ENCODE data around the gene GRK6.

The GRK6 gene

GRCh38 chr5:177459357-177459756 lies 32.9 kb downstream of the GRK6 start:
- DNase-seq: no peak
- Histone ChIP-seq H3K9me3 (ENCODE audit: control insufficient read depth, low read length) (no peaks in the 10 kb centered on the region), H3K4me1 (ENCODE audit: control insufficient read depth, insufficient read depth, low read length, poor library complexity, severe bottlenecking) (peaks cover 18% of the 10 kb centered on the region), H3K36me3 (ENCODE audit: control insufficient read depth, insufficient read depth, low read length) (no peaks in the 10 kb centered on the region), H3K27me3 (replicated peaks; ENCODE audit: control insufficient read depth, insufficient read depth, low read length, poor library complexity, severe bottlenecking) (no peaks in the 10 kb centered on the region), H3K27ac (ENCODE audit: insufficient read depth, low read length, poor library complexity, severe bottlenecking) (no peak overlapping the region), H3K4me3 (ENCODE audit: insufficient read depth, low read depth, low read length, poor library complexity, severe bottlenecking) (no peak overlapping the region)

DNA sequence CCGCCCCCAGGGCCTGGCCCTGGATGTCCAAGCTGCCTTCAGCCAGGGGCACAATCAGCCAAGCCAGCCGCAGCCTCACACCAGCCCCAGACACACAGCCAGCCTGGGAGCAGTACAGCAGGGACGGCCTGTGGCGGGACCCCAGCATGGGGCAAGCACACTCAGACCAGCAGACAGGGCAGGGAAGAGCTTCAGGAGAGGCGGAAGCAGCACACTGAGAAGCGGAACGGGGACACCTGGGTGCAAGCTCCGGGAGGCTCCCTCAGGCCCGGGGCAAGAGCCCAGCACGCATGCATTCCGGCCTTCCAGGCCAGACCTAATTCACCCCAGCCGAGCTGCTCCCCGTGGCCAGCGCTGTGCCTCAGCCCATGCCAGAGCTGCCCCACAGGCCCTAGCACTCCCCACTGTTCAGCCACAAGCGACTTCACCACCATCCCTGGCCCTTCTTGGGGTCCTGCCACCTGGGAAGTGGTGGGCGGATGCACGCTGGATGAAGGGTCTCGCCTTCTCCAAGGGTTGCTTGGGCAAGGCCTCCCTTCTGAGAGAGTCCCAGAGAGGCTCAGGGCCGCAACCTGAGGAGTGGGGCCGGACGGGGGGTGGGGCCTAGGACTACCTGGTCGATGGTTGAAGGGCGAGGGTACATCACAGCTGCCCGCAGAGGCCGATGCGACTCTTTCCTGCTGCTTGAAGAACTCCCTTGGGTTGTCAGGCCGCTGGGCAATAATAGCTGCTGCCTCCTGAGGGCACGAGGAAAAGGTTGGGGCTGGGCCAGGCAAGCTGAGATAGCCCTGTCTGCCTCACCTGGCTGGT lies 33.5 kb downstream of the GRK6 start:
- H3K27ac ChIP-seq (ENCODE audit: insufficient read depth, low read length, poor library complexity, severe bottlenecking): no peak overlapping the region
- H3K36me3 ChIP-seq (ENCODE audit: control insufficient read depth, insufficient read depth, low read length): no peaks in the 10 kb centered on the region
- no peaks in the 10 kb centered on the region for H3K9me3 ChIP-seq (ENCODE audit: control insufficient read depth, low read length)
- H3K4me1 ChIP-seq (ENCODE audit: control insufficient read depth, insufficient read depth, low read length, poor library complexity, severe bottlenecking): peaks cover 15% of the 10 kb centered on the region
- H3K4me3 ChIP-seq (ENCODE audit: insufficient read depth, low read depth, low read length, poor library complexity, severe bottlenecking): no peak overlapping the region
- no peak for DNase-seq
- no peaks in the 10 kb centered on the region for H3K27me3 ChIP-seq (replicated peaks; ENCODE audit: control insufficient read depth, insufficient read depth, low read length, poor library complexity, severe bottlenecking)

DNA sequence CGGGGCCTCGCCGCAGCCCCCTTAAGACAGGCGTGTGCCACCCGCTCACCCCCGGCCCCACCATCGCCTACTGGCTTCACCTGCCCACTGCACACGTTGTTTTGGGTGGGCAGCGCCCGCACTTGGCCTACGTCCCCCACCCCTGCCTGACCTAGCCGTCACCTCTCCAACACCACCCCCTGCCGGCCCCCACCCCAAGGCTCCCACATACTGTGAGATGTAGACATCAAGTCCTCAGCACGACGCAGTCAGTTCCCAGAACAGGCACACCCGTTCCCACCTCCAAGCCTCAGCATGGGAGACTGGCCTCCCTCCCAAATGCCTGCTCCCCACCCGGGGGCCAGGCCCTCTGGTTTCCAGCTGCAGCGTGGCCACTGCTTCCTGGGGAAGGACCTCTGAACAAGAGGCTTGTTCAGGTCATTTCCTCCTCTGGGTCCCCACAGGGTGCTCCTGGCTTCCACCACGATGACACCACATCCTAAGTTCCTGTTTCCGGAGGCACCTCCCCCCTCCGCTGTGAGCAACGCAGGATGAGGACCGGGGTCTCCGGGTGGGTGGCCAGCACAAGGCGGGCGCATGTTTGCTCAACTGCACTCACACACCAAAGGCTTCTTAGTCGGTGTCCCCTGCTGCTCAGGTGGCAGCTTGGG lies 35.7 kb downstream of the GRK6 start:
- Histone ChIP-seq H3K27me3 (replicated peaks; ENCODE audit: control insufficient read depth, insufficient read depth, low read length, poor library complexity, severe bottlenecking) (no peaks in the 10 kb centered on the region), H3K36me3 (ENCODE audit: control insufficient read depth, insufficient read depth, low read length) (no peaks in the 10 kb centered on the region), H3K27ac (ENCODE audit: insufficient read depth, low read length, poor library complexity, severe bottlenecking) (no peak overlapping the region), H3K9me3 (ENCODE audit: control insufficient read depth, low read length) (no peaks in the 10 kb centered on the region), H3K4me1 (ENCODE audit: control insufficient read depth, insufficient read depth, low read length, poor library complexity, severe bottlenecking) (peaks cover 4% of the 10 kb centered on the region), H3K4me3 (ENCODE audit: insufficient read depth, low read depth, low read length, poor library complexity, severe bottlenecking) (no peak overlapping the region)
- no peak for DNase-seq

- DNase-seq: no peak
- Histone ChIP-seq H3K27ac (ENCODE audit: insufficient read depth, low read length, poor library complexity, severe bottlenecking) (no peak overlapping the region), H3K27me3 (replicated peaks; ENCODE audit: control insufficient read depth, insufficient read depth, low read length, poor library complexity, severe bottlenecking) (no peaks in the 10 kb centered on the region), H3K9me3 (ENCODE audit: control insufficient read depth, low read length) (no peaks in the 10 kb centered on the region), H3K4me1 (ENCODE audit: control insufficient read depth, insufficient read depth, low read length, poor library complexity, severe bottlenecking) (peaks cover 4% of the 10 kb centered on the region), H3K4me3 (ENCODE audit: insufficient read depth, low read depth, low read length, poor library complexity, severe bottlenecking) (no peak overlapping the region), H3K36me3 (ENCODE audit: control insufficient read depth, insufficient read depth, low read length) (no peaks in the 10 kb centered on the region)
Measured at GRCh38 chr5:177465044-177465443, 38.6 kb downstream of the GRK6 start.

DNA sequence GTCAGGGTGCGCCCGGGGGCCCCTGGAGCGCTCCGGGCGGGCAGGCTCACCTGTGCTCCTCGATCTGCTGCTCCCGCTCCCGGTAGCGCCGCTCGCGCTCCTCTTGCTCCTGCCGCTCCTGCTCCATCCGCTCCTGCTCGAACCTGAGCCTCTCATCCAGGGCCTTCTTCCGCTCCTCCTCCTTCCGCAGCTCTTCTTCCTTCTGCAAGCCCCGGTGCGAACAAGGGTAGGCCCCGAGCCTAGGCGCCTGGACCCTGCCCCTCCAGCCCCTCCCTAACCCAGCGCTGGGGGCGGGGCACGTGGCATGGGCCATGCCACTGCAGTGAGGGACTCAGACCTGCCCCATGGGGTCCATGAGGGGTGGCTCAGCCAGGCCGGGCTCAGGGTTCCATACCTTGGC lies 40.4 kb downstream of the GRK6 start:
- Histone ChIP-seq H3K27me3 (replicated peaks; ENCODE audit: control insufficient read depth, insufficient read depth, low read length, poor library complexity, severe bottlenecking) (no peaks in the 10 kb centered on the region), H3K27ac (ENCODE audit: insufficient read depth, low read length, poor library complexity, severe bottlenecking) (no peak overlapping the region), H3K4me3 (ENCODE audit: insufficient read depth, low read depth, low read length, poor library complexity, severe bottlenecking) (no peak overlapping the region), H3K4me1 (ENCODE audit: control insufficient read depth, insufficient read depth, low read length, poor library complexity, severe bottlenecking) (peaks cover 5% of the 10 kb centered on the region), H3K36me3 (ENCODE audit: control insufficient read depth, insufficient read depth, low read length) (no peaks in the 10 kb centered on the region), H3K9me3 (ENCODE audit: control insufficient read depth, low read length) (no peaks in the 10 kb centered on the region)
- no peak for DNase-seq

DNA sequence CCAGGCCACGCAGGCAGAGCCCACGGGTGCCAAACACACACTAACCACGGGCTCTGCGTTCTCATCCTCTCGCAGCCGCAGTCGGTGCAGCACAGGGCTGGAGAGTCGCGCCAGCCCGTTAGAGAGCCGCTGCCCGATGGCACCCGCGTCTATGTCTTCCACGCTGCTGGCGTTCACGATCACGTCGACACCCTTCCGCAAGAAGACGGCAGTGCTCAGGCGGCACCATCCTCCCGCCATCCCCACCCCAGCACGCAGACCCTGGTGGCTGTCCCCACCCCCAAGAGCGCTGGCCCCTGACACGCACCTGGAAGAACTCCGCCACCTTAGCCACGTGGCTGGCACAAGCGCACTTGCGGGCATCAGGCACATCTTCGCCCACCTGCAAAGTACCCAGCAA lies 41.0 kb downstream of the GRK6 start:
- no peaks in the 10 kb centered on the region for H3K27me3 ChIP-seq (replicated peaks; ENCODE audit: control insufficient read depth, insufficient read depth, low read length, poor library complexity, severe bottlenecking)
- H3K36me3 ChIP-seq (ENCODE audit: control insufficient read depth, insufficient read depth, low read length): no peaks in the 10 kb centered on the region
- H3K9me3 ChIP-seq (ENCODE audit: control insufficient read depth, low read length): no peaks in the 10 kb centered on the region
- peaks cover 7% of the 10 kb centered on the region for H3K4me1 ChIP-seq (ENCODE audit: control insufficient read depth, insufficient read depth, low read length, poor library complexity, severe bottlenecking)
- H3K4me3 ChIP-seq (ENCODE audit: insufficient read depth, low read depth, low read length, poor library complexity, severe bottlenecking): no peak overlapping the region
- no peak overlapping the region for H3K27ac ChIP-seq (ENCODE audit: insufficient read depth, low read length, poor library complexity, severe bottlenecking)
- no peak for DNase-seq

GRCh38 chr5:177468329-177468684 lies 41.8 kb downstream of the GRK6 start:
- Histone ChIP-seq H3K27me3 (replicated peaks; ENCODE audit: control insufficient read depth, insufficient read depth, low read length, poor library complexity, severe bottlenecking) (no peaks in the 10 kb centered on the region), H3K9me3 (ENCODE audit: control insufficient read depth, low read length) (no peaks in the 10 kb centered on the region), H3K27ac (ENCODE audit: insufficient read depth, low read length, poor library complexity, severe bottlenecking) (no peak overlapping the region), H3K4me1 (ENCODE audit: control insufficient read depth, insufficient read depth, low read length, poor library complexity, severe bottlenecking) (peaks cover 10% of the 10 kb centered on the region), H3K36me3 (ENCODE audit: control insufficient read depth, insufficient read depth, low read length) (no peaks in the 10 kb centered on the region), H3K4me3 (ENCODE audit: insufficient read depth, low read depth, low read length, poor library complexity, severe bottlenecking) (no peak overlapping the region)
- DNase-seq: no peak

DNA sequence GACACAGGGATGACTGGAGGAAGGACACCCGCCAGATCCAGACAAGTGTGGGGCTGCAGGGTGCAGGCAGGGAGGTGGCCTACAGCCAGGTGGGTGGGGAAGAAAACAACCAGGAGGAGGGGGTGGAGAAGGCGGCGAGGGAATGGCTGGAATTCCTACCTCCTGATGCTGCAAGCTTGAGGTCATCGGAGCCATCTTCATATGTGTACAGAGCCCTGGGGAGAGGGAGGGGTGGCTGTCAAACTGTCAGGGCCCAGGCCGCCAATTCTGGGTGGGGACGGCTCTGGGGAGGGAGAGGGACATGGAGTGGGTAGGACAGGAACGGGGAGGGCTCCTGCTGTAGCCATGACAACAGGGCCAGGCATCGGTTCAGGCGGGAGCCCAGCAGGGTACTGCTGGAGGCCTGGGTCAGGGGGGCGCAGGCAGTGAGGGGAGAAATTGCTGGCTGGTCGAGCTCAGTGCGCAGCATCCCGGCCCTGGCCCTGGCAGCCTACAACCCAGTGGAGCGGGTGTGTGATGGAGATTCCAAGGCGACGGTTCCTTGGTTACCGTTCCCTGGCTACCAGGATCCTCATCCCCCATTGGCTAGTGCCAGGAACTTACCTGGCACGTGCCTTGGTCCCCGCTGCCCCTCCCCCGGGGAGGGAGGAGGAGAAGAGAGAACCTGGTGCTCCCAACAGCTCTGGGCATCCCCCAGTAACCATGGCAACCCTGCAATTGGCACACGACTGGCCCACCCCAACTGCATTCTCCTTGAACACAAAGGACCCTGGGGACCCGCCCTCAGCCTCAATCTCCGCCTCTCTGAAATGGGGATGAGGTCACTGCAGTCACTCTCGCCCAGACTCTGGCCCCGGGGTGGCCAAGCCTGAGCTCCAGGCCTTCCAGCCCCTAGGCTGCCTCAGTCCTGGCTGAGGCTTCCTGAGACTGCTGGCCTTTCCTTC lies 42.5 kb downstream of the GRK6 start:
- Histone ChIP-seq H3K9me3 (ENCODE audit: control insufficient read depth, low read length) (no peaks in the 10 kb centered on the region), H3K27me3 (replicated peaks; ENCODE audit: control insufficient read depth, insufficient read depth, low read length, poor library complexity, severe bottlenecking) (no peaks in the 10 kb centered on the region), H3K4me3 (ENCODE audit: insufficient read depth, low read depth, low read length, poor library complexity, severe bottlenecking) (no peak overlapping the region), H3K36me3 (ENCODE audit: control insufficient read depth, insufficient read depth, low read length) (no peaks in the 10 kb centered on the region), H3K27ac (ENCODE audit: insufficient read depth, low read length, poor library complexity, severe bottlenecking) (no peak overlapping the region), H3K4me1 (ENCODE audit: control insufficient read depth, insufficient read depth, low read length, poor library complexity, severe bottlenecking) (peaks cover 10% of the 10 kb centered on the region)
- DNase-seq: no peak

DNA sequence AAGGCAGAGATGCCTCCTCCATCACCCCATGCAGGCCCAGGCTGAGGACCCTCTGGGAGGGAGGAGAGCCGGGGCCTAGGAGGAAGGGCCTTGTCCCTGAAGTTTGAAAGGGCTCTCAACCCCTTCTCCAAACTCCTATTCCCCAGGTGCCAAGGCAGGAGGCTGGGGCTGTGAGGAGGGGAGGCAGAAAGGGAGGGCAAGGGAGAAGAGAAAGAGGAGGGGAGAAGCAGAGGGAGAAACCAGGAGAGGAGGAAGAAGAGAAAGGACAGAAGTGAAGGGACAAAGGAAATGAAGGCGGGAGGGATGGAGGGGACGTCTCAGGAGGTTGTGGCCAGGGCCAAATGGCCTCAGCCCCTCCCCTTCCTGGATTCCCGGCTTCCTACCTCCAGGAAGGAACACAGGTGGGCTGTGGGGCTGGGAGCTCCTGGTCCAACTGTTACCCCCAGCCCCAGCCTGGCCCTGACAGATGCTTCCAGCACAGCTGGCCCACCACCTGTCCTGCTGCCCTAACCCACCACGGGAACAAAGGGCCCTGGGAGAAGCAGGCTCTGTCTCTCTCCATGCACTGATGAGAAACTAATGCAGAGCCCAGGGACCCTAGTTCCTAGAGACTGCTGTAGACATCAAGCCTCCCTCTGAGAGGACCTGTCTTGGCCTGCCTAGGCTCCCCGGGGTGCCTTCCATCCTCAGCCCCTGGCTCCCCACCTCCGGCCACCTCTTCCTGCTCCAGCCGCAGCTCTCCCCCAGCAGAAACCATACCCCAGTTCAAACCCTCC lies 43.5 kb downstream of the GRK6 start:
- H3K27me3 ChIP-seq (replicated peaks; ENCODE audit: control insufficient read depth, insufficient read depth, low read length, poor library complexity, severe bottlenecking): no peaks in the 10 kb centered on the region
- H3K36me3 ChIP-seq (ENCODE audit: control insufficient read depth, insufficient read depth, low read length): no peaks in the 10 kb centered on the region
- no peak overlapping the region for H3K4me3 ChIP-seq (ENCODE audit: insufficient read depth, low read depth, low read length, poor library complexity, severe bottlenecking)
- DNase-seq: no peak
- H3K9me3 ChIP-seq (ENCODE audit: control insufficient read depth, low read length): no peaks in the 10 kb centered on the region
- no peak overlapping the region for H3K27ac ChIP-seq (ENCODE audit: insufficient read depth, low read length, poor library complexity, severe bottlenecking)
- H3K4me1 ChIP-seq (ENCODE audit: control insufficient read depth, insufficient read depth, low read length, poor library complexity, severe bottlenecking): peaks cover 10% of the 10 kb centered on the region

All from effector memory CD4-positive, alpha-beta T cell (primary cell).